Mesendoderm (in vitro differentiated cells): Measurements from ENCODE around the gene ASPSCR1.

Experiments used
- DNase-seq: peaks from one replicate; pipeline ENCODE4 v3.0.0; 2013
- H2AK5ac ChIP-seq: 2 replicates; pipeline ENCODE4 v1.6.1; 2013; ENCODE audit warnings: low read length, inconsistent platforms
- H2BK120ac ChIP-seq: 2 replicates; pipeline ENCODE4 v1.6.1; 2013; ENCODE audit warnings: low read depth, mild to moderate bottlenecking, low read length, moderate library complexity, mixed read lengths
- H2BK15ac ChIP-seq: replicated peaks from 2 replicates; pipeline ENCODE4 v1.6.1; 2013; ENCODE audit warnings: low read depth, mild to moderate bottlenecking, moderate library complexity
- H2BK5ac ChIP-seq: 2 replicates; pipeline ENCODE4 v1.6.1; 2013; ENCODE audit warnings: low read length, inconsistent platforms
- H3K18ac ChIP-seq: 2 replicates; pipeline ENCODE4 v1.6.1; 2013; ENCODE audit warnings: mild to moderate bottlenecking, low read length, mixed read lengths
- H3K23ac ChIP-seq: one replicate; pipeline ENCODE4 v1.6.1; 2013; ENCODE audit warnings: low read length
- H3K27ac ChIP-seq: 2 replicates; pipeline ENCODE4 v1.5.1; 2013; ENCODE audit warnings: low read depth, mild to moderate bottlenecking, inconsistent platforms, low read length, moderate library complexity
- H3K27me3 ChIP-seq: 2 replicates; pipeline ENCODE4 v1.6.1; 2013; ENCODE audit warnings: low read length, control low read depth, mild to moderate bottlenecking, inconsistent platforms; ENCODE audit not compliant: insufficient read depth, poor library complexity
- H3K36me3 ChIP-seq: 2 replicates; pipeline ENCODE4 v1.6.1; 2013; ENCODE audit warnings: low read length, inconsistent platforms; ENCODE audit not compliant: control insufficient read depth, insufficient read depth
- H3K4ac ChIP-seq: one replicate; pipeline ENCODE4 v1.6.1; 2013; ENCODE audit warnings: low read depth, mild to moderate bottlenecking, low read length, moderate library complexity
- H3K4me1 ChIP-seq: 2 replicates; pipeline ENCODE4 v1.6.1; 2013; ENCODE audit warnings: low read depth, low read length, inconsistent platforms; ENCODE audit not compliant: control insufficient read depth
- H3K4me2 ChIP-seq: 2 replicates; pipeline ENCODE4 v1.6.1; 2013; ENCODE audit warnings: low read length
- H3K4me3 ChIP-seq: 2 replicates; pipeline ENCODE4 v1.5.1; 2013; ENCODE audit warnings: mild to moderate bottlenecking, low read length
- H3K56ac ChIP-seq: one replicate; pipeline ENCODE4 v1.6.1; 2013; ENCODE audit warnings: low read length
- H3K79me1 ChIP-seq: 2 replicates; pipeline ENCODE4 v1.6.1; 2013; ENCODE audit warnings: low read length, inconsistent platforms
- H3K79me2 ChIP-seq: 2 replicates; pipeline ENCODE4 v1.6.1; 2013; ENCODE audit warnings: mild to moderate bottlenecking, low read length; ENCODE audit not compliant: control insufficient read depth, insufficient read depth
- H3K9ac ChIP-seq: 2 replicates; pipeline ENCODE4 v1.6.1; 2013; ENCODE audit warnings: low read length, inconsistent platforms
- H4K5ac ChIP-seq: one replicate; pipeline ENCODE4 v1.6.1; 2013; ENCODE audit warnings: low read length
- H4K8ac ChIP-seq: one replicate; pipeline ENCODE4 v1.6.1; 2013; ENCODE audit warnings: low read depth, mild to moderate bottlenecking, control low read depth, low read length, moderate library complexity
- WGBS: extraction: QIAGEN DNeasy Blood & Tissue Kit; methylation state at CpG from one replicate; pipeline ENCODE4 v1.1.7; 2013; ENCODE audit warnings: low lambda C conversion rate, missing lambda C conversion rate; ENCODE audit not compliant: insufficient coverage; ENCODE audit errors: extremely low coverage; 5-methylcytosine and 5-hydroxymethylcytosine counted together

Gene ASPSCR1

DNA sequence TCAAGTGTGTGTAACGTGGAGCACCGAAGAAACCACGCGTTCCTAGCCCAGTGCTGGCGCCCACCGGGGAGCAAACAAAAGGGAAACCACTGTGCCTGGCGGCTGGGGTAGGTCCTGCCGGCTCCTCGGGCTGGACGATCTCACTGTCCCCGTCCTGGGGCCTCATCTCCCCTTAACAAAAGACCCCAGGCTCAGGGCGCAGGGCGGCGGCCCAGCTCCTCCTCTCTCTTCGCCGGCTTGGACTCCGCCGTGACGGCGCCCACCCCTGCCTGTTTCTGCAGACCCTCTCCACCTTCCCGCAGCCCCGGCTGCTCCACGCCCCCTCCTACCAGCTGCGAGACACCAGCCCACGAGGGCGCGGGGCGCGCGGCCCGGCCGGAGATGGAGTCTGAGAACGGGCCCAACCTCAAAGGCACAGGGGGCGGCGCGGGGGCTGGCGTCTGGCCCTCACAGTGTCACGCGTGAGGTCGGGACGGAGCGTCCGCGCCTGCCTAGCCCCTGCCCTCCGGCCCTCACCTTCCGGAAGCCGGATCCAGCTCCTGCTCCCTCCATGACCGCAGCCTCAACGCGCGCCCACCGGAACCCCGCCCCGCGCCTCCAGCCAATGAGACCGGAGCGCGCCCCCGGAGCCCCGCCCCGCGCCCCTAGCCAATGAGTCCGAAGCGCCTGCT is 45.0 kb downstream of the ASPSCR1 start, which contains the start of gene CENPX:
Gene CENPX, minus strand, starts transcription at position 569 of the 671 bp plus-strand sequence. Its CDS starts 17 bp downstream, at position 552.
- peak within 1 kb of the TSS; percentile 80 for H3K23ac ChIP-seq
- H3K4me2 ChIP-seq: peak within 1 kb of the TSS; percentile 98
- H4K8ac ChIP-seq: no peak within 1 kb of the TSS
- H3K4me1 ChIP-seq: no peaks in the 10 kb centered on the region
- peak within 1 kb of the TSS; percentile 38 for H2AK5ac ChIP-seq
- H3K18ac ChIP-seq: peak within 1 kb of the TSS; percentile 11
- H3K27me3 ChIP-seq: no peaks in the 10 kb centered on the region
- no peaks in the 10 kb centered on the region for H3K36me3 ChIP-seq
- H2BK5ac ChIP-seq: no peak within 1 kb of the TSS
- H4K5ac ChIP-seq: no peak within 1 kb of the TSS
- no peak for DNase-seq
- H3K79me2 ChIP-seq: peaks cover 8% of the 10 kb centered on the region
- WGBS: no CpG with 5 or more reads among the region's 64 CpGs
- no peak within 1 kb of the TSS for H3K27ac ChIP-seq
- H2BK15ac ChIP-seq: no peak within 1 kb of the TSS
- peaks cover 8% of the 10 kb centered on the region for H3K79me1 ChIP-seq
- no peak within 1 kb of the TSS for H3K4ac ChIP-seq
- H2BK120ac ChIP-seq: no peak within 1 kb of the TSS
- H3K9ac ChIP-seq: peak within 1 kb of the TSS; percentile 96
- peak within 1 kb of the TSS; percentile 91 for H3K4me3 ChIP-seq
- H3K56ac ChIP-seq: peak within 1 kb of the TSS; percentile 98

DNA sequence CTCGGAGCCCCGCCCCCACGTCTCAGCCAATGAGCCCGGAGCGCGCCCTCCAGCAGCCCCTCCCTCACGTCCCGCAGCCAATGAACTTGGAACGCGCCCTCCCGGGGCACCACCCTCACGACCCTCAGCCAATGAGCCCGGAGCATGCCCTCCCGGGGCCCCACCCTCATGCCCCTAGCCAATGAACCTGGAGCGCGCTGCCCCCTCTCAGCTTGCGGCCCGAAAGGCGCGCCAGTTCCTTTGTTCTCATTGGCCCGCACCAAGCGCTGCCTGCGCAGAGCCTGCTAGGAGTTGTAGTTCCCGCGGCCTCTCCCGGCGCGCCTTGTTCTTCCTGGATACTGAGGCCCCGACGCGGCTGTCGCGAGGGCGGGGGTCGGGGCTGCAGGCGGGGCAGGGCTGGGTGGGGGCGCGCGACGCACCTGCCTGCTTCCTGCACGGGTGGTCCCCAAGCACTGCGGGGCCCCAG is 45.6 kb downstream of the ASPSCR1 start, which contains the start of gene LRRC45:
Gene LRRC45, plus strand, starts transcription at position 325 of the 466 bp plus-strand sequence. CDS start 339 bp downstream, outside the sequence.
- no peak within 1 kb of the TSS for H2AK5ac ChIP-seq
- no peak within 1 kb of the TSS for H4K8ac ChIP-seq
- no peaks in the 10 kb centered on the region for H3K4me1 ChIP-seq
- WGBS: no CpG with 5 or more reads among the region's 42 CpGs
- peaks cover 8% of the 10 kb centered on the region for H3K79me2 ChIP-seq
- peak; percentile 100 for DNase-seq
- H3K56ac ChIP-seq: peak within 1 kb of the TSS; percentile 98
- peaks cover 8% of the 10 kb centered on the region for H3K79me1 ChIP-seq
- H2BK5ac ChIP-seq: no peak within 1 kb of the TSS
- no peaks in the 10 kb centered on the region for H3K36me3 ChIP-seq
- peak within 1 kb of the TSS; percentile 91 for H3K4me3 ChIP-seq
- H3K27ac ChIP-seq: no peak within 1 kb of the TSS
- H3K23ac ChIP-seq: peak within 1 kb of the TSS; percentile 80
- no peak within 1 kb of the TSS for H2BK120ac ChIP-seq
- no peak within 1 kb of the TSS for H2BK15ac ChIP-seq
- H3K27me3 ChIP-seq: no peaks in the 10 kb centered on the region
- H3K9ac ChIP-seq: peak within 1 kb of the TSS; percentile 96
- no peak within 1 kb of the TSS for H4K5ac ChIP-seq
- H3K18ac ChIP-seq: peak within 1 kb of the TSS; percentile 11
- H3K4me2 ChIP-seq: peak within 1 kb of the TSS; percentile 98
- no peak within 1 kb of the TSS for H3K4ac ChIP-seq

DNA sequence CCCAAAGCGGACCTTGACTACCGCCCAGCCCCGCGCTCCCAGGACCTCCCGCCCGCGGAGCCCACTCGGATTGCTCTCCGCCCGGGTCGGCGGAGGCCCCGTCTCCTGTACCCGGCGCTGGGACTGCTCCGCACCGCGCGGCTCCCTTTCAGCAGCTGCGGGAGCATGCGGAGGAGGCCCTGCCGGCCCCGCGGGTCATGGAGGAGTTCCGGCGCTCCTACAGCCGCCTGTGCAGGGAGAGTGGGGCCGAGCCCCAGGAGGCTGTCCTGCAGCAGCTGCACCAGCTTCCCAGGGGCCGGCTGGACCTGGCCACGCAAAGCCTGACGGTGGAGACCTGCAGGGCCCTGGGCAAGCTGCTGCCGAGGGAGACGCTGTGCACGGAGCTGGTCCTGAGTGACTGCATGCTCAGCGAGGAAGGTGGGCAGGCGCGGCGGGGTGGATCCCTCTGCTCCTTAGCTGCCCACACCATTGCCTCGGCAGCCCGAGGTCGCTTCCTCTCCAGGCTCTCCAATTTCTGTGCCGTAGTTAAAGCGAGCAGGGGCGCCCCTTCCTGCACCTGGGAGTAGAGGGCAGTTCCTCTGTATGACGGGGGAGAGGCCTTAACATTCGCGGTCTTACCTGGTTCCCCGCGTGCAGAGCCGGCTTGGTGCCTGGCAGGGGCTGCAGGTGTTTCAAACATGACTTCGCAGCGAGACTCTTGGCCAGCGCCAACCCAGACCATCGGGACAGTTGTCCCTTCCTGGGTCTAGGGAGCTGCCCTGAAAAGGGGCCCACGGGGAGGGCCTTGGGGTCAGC is 46.2 kb downstream of the ASPSCR1 start:
- H3K4ac ChIP-seq: no peak overlapping the region
- H3K36me3 ChIP-seq: no peaks in the 10 kb centered on the region
- H3K18ac ChIP-seq: peak overlapping the region; percentile 11
- H3K4me3 ChIP-seq: peak overlapping the region; percentile 68
- peak; percentile 49 for DNase-seq
- H2BK120ac ChIP-seq: no peak overlapping the region
- no peak overlapping the region for H4K5ac ChIP-seq
- H2AK5ac ChIP-seq: no peak overlapping the region
- H3K79me1 ChIP-seq: peaks cover 8% of the 10 kb centered on the region
- H3K27ac ChIP-seq: no peak overlapping the region
- peak overlapping the region; percentile 90 for H3K9ac ChIP-seq
- H3K27me3 ChIP-seq: no peaks in the 10 kb centered on the region
- H3K4me1 ChIP-seq: no peaks in the 10 kb centered on the region
- no CpG with 5 or more reads among the region's 55 CpGs for WGBS
- peak overlapping the region; percentile 94 for H3K56ac ChIP-seq
- H3K79me2 ChIP-seq: peaks cover 8% of the 10 kb centered on the region
- no peak overlapping the region for H4K8ac ChIP-seq
- peak overlapping the region; percentile 98 for H3K4me2 ChIP-seq
- no peak overlapping the region for H3K23ac ChIP-seq
- no peak overlapping the region for H2BK5ac ChIP-seq
- H2BK15ac ChIP-seq: no peak overlapping the region

DNA sequence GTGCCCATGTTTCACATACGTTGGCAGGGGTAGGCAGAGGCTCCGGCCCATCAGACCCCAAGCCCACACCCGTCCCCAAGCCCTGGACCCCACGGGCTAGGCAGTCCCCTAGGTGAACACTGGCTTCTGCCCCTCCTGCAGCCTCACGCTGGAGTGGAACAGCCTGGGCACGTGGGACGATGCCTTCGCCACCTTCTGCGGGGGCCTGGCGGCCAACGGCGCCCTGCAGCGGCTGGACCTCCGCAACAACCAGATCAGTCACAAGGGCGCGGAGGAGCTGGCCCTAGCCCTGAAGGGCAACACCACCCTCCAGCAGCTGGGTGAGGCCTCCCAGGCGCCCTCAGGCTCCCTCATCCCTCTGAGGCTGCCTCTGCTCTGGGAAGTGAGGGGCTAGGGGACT is 47.4 kb downstream of the ASPSCR1 start:
- H3K27me3 ChIP-seq: no peaks in the 10 kb centered on the region
- H4K8ac ChIP-seq: no peak overlapping the region
- H3K79me1 ChIP-seq: peaks cover 8% of the 10 kb centered on the region
- no peak overlapping the region for H3K23ac ChIP-seq
- H3K4me1 ChIP-seq: no peaks in the 10 kb centered on the region
- H4K5ac ChIP-seq: no peak overlapping the region
- H3K27ac ChIP-seq: no peak overlapping the region
- H3K4me2 ChIP-seq: no peak overlapping the region
- H3K9ac ChIP-seq: no peak overlapping the region
- no peak overlapping the region for H3K4me3 ChIP-seq
- H2BK5ac ChIP-seq: no peak overlapping the region
- no peak overlapping the region for H2BK15ac ChIP-seq
- no CpG with 5 or more reads among the region's 17 CpGs for WGBS
- H2AK5ac ChIP-seq: no peak overlapping the region
- no peak overlapping the region for H3K18ac ChIP-seq
- H3K36me3 ChIP-seq: no peaks in the 10 kb centered on the region
- H3K79me2 ChIP-seq: peaks cover 8% of the 10 kb centered on the region
- H3K56ac ChIP-seq: no peak overlapping the region
- no peak overlapping the region for H2BK120ac ChIP-seq
- DNase-seq: no peak
- no peak overlapping the region for H3K4ac ChIP-seq

DNA sequence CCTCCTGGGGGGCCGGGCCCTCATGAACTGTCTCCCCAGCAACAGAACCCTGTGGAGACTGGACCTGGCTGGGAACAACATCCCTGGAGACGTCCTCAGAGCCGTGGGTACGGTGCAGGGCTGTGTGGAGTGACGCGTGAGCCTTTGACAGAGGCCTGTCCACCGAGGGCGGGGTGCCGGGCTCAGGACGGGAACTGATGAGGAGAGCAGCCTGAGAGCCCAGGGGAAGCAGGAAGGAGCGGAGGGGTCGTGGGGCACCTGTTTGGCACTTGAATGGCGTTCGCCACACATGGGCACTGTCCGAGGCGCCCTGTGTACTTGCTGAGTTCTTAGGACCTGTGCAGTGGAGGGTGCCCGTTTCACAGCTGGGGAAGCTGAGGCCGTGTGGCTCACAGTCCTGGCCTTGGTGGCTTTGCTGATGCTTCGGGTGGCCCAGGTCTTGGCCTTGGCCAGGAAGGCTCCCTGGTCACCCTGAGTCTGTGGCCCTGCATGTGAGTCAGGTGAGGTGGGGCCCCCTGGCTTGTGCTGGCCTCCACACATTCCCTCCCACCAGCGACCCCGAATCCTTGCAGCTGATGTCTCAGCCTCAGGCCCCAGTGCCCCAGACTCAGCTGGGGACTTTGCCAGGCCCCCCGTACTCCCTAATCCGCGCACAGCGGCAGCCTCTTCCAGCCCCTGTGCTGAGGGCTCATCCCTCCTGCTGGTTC is 48.1 kb downstream of the ASPSCR1 start:
- H3K4me1 ChIP-seq: no peaks in the 10 kb centered on the region
- no peak overlapping the region for H3K4ac ChIP-seq
- no peak overlapping the region for H3K4me3 ChIP-seq
- H3K9ac ChIP-seq: no peak overlapping the region
- H3K4me2 ChIP-seq: no peak overlapping the region
- no peaks in the 10 kb centered on the region for H3K36me3 ChIP-seq
- no peak overlapping the region for H4K8ac ChIP-seq
- H2AK5ac ChIP-seq: no peak overlapping the region
- no peaks in the 10 kb centered on the region for H3K27me3 ChIP-seq
- no CpG with 5 or more reads among the region's 25 CpGs for WGBS
- H2BK120ac ChIP-seq: no peak overlapping the region
- peaks cover 8% of the 10 kb centered on the region for H3K79me2 ChIP-seq
- peaks cover 8% of the 10 kb centered on the region for H3K79me1 ChIP-seq
- H3K23ac ChIP-seq: no peak overlapping the region
- H3K18ac ChIP-seq: no peak overlapping the region
- no peak overlapping the region for H4K5ac ChIP-seq
- H3K27ac ChIP-seq: no peak overlapping the region
- no peak for DNase-seq
- no peak overlapping the region for H2BK15ac ChIP-seq
- no peak overlapping the region for H2BK5ac ChIP-seq
- H3K56ac ChIP-seq: no peak overlapping the region
